Naive B cell (primary cell): Measurements from ENCODE around the gene NLRC5. TPM values are rescaled to one million over a fixed set of nuclear protein-coding genes. Genes with fewer than 3 reads are reported as not detected.

Source experiments
- ATAC-seq, 2 donors: fragments of 150-1000 bp; cut with Tn5 transposase; 2 replicates each; pipeline ENCODE4 v1.10.0; 2021; ENCODE audit warnings: low read depth in 2 of 2, mild to moderate bottlenecking in 2 of 2, moderate library complexity in 2 of 2
- DNase-seq: peaks from one replicate; pipeline ENCODE4 v3.0.0; 2022
- H3K27ac Mint-ChIP-seq, 6 donors: one replicate each; pipeline ENCODE4 v1.8.0; 2020 to 2022; ENCODE audit warnings: mild to moderate bottlenecking in 6 of 6, mixed read lengths in 6 of 6, moderate library complexity in 5 of 6, inconsistent platforms in 2 of 6
- H3K27me3 Mint-ChIP-seq, 3 donors: one replicate each; pipeline ENCODE4 v1.8.0; 2021 to 2022; ENCODE audit warnings: mixed read lengths in 3 of 3, mild to moderate bottlenecking in 1 of 3
- H3K36me3 Mint-ChIP-seq, 2 donors: one replicate each; pipeline ENCODE4 v1.8.0; 2020 to 2022; ENCODE audit warnings: mixed read lengths in 2 of 2, inconsistent platforms in 1 of 2, mild to moderate bottlenecking in 1 of 2
- H3K4me1 Mint-ChIP-seq, 3 donors: one replicate each; pipeline ENCODE4 v1.8.0; 2020 to 2022; ENCODE audit warnings: mixed read lengths in 3 of 3, inconsistent platforms in 1 of 3, mild to moderate bottlenecking in 1 of 3, moderate library complexity in 1 of 3
- H3K4me3 Mint-ChIP-seq, 8 donors: one replicate each; pipeline ENCODE4 v1.8.0; 2020 to 2022; ENCODE audit warnings: mild to moderate bottlenecking in 8 of 8, mixed read lengths in 8 of 8, moderate library complexity in 8 of 8, inconsistent platforms in 2 of 8
- H3K9me3 Mint-ChIP-seq, 7 donors: one replicate each; pipeline ENCODE4 v1.8.0; 2020 to 2022; ENCODE audit warnings: mixed read lengths in 7 of 7, mild to moderate bottlenecking in 5 of 7, inconsistent platforms in 2 of 7, moderate library complexity in 1 of 7
- polyA plus RNA-seq, 6 donors: library from polyadenylated mRNA; unstranded; fragments of 300-500 nt; fragmentation: Illumina TruSeq; gene quantifications; one replicate each; pipeline ENCODE4 v1.2.3, GENCODE V29; 2021; ENCODE audit warnings: low read depth in 6 of 6

The NLRC5 gene
- polyA plus RNA-seq, 6 donors from 2014 or later = 2.9 to 42.9 (median 29.9) TPM

- ATAC-seq (no peak), DNase-seq (no peak)
- Mint-ChIP-seq H3K36me3 (peaks cover 0 to 6% of the 10 kb centered on the region in 2 donors), H3K4me3 (peak overlapping the region in 6 of 8 donors; percentile 51 to 86 (median 67)), H3K27me3 (no peaks in the 10 kb centered on the region), H3K4me1 (peaks cover 28 to 48% (median 43%) of the 10 kb centered on the region in 3 donors), H3K27ac (peak overlapping the region; percentile 77 to 99 (median 94)), H3K9me3 (no peaks in the 10 kb centered on the region)
Measured at GRCh38 chr16:56950455-56950854, 38.9 kb upstream of the NLRC5 start.

- Mint-ChIP-seq H3K4me3 (peak overlapping the region; percentile 25 to 86 (median 68)), H3K9me3 (no peaks in the 10 kb centered on the region), H3K36me3 (peaks cover 0 to 6% of the 10 kb centered on the region in 2 donors), H3K27me3 (no peaks in the 10 kb centered on the region), H3K4me1 (peaks cover 28 to 48% (median 43%) of the 10 kb centered on the region in 3 donors), H3K27ac (peak overlapping the region; percentile 80 to 99 (median 96))
- DNase-seq = peak; percentile 90
- ATAC-seq = peak; percentile 95 to 96
Measured at GRCh38 chr16:56950881-56951771, 38.2 kb upstream of the NLRC5 start.

GRCh38 chr16:56953006-56953405, 36.4 kb upstream of the NLRC5 start:
- H3K4me3 Mint-ChIP-seq = no peak overlapping the region
- peak overlapping the region in 3 of 6 donors; percentile 55 to 80 (median 64) for H3K27ac Mint-ChIP-seq
- H3K27me3 Mint-ChIP-seq = no peaks in the 10 kb centered on the region
- no peaks in the 10 kb centered on the region for H3K36me3 Mint-ChIP-seq
- H3K4me1 Mint-ChIP-seq = peaks cover 22 to 39% (median 36%) of the 10 kb centered on the region in 3 donors
- ATAC-seq = no peak
- no peak for DNase-seq
- H3K9me3 Mint-ChIP-seq = no peaks in the 10 kb centered on the region

GRCh38 chr16:56956076-56956475, 33.3 kb upstream of the NLRC5 start:
- Mint-ChIP-seq H3K27me3 (no peaks in the 10 kb centered on the region), H3K4me1 (peaks cover 7 to 19% (median 18%) of the 10 kb centered on the region in 3 donors), H3K4me3 (no peak overlapping the region), H3K36me3 (no peaks in the 10 kb centered on the region), H3K9me3 (no peaks in the 10 kb centered on the region), H3K27ac (peak overlapping the region in 1 of 6 donors; percentile 72)
- ATAC-seq (no peak), DNase-seq (no peak)

GRCh38 chr16:56956756-56957155, 32.6 kb upstream of the NLRC5 start:
- Mint-ChIP-seq H3K36me3 (no peaks in the 10 kb centered on the region), H3K27ac (peak overlapping the region in 1 of 6 donors; percentile 72), H3K9me3 (no peaks in the 10 kb centered on the region), H3K4me3 (no peak overlapping the region), H3K27me3 (no peaks in the 10 kb centered on the region), H3K4me1 (peaks cover under 1 to 12% (median 12%) of the 10 kb centered on the region in 3 donors)
- DNase-seq (no peak), ATAC-seq (peak in 1 of 2 donors; percentile 27)

GRCh38 chr16:56960681-56961281, 28.6 kb upstream of the NLRC5 start:
- DNase-seq (no peak), ATAC-seq (no peak)
- no peak overlapping the region for H3K4me3 Mint-ChIP-seq
- peak overlapping the region in 2 of 6 donors; percentile 30 to 47 for H3K27ac Mint-ChIP-seq
- no peaks in the 10 kb centered on the region for H3K9me3 Mint-ChIP-seq
- H3K36me3 Mint-ChIP-seq = no peaks in the 10 kb centered on the region
- H3K4me1 Mint-ChIP-seq = peaks cover 14 to 16% (median 16%) of the 10 kb centered on the region in 3 donors
- no peaks in the 10 kb centered on the region for H3K27me3 Mint-ChIP-seq

GRCh38 chr16:56961386-56961785, 28.0 kb upstream of the NLRC5 start:
- Mint-ChIP-seq H3K9me3 (no peaks in the 10 kb centered on the region), H3K4me1 (peaks cover 17 to 21% (median 20%) of the 10 kb centered on the region in 3 donors), H3K27ac (peak overlapping the region in 1 of 6 donors; percentile 47), H3K36me3 (no peaks in the 10 kb centered on the region), H3K4me3 (peak overlapping the region in 1 of 8 donors; percentile 41), H3K27me3 (no peaks in the 10 kb centered on the region)
- no peak for ATAC-seq
- DNase-seq = no peak

- Mint-ChIP-seq H3K27me3 (no peaks in the 10 kb centered on the region), H3K36me3 (no peaks in the 10 kb centered on the region)
Measured at GRCh38 chr16:56961851-56962281, 27.5 kb upstream of the NLRC5 start, which contains the start of gene CETP. TSS of gene CETP (plus strand) at chr16:56961950. CDS start at chr16:56961980, 30 bp downstream.

GRCh38 chr16:56964243-56965148, 24.9 kb upstream of the NLRC5 start:
- Mint-ChIP-seq H3K27me3 (no peaks in the 10 kb centered on the region), H3K27ac (peak overlapping the region; percentile 4 to 92 (median 84)), H3K4me3 (peak overlapping the region in 6 of 8 donors; percentile 15 to 74 (median 28)), H3K9me3 (no peaks in the 10 kb centered on the region), H3K4me1 (peaks cover 20 to 23% (median 23%) of the 10 kb centered on the region in 3 donors), H3K36me3 (no peaks in the 10 kb centered on the region)
- DNase-seq (peak; percentile 89), ATAC-seq (peak; percentile 82 to 91)

More at GRCh38 chr16:56961851-56962281, 27.5 kb upstream of the NLRC5 start, which contains the start of gene CETP:
- Mint-ChIP-seq H3K4me3 (peak within 1 kb of the TSS in 1 of 8 donors; percentile 41), H3K4me1 (peaks cover 17 to 23% (median 20%) of the 10 kb centered on the region in 3 donors), H3K27ac (peak within 1 kb of the TSS in 2 of 6 donors; percentile 30 to 47), H3K9me3 (no peaks in the 10 kb centered on the region)
- DNase-seq = no peak
- ATAC-seq = no peak

- Mint-ChIP-seq H3K4me3 (peak overlapping the region in 5 of 8 donors; percentile 9 to 62 (median 36)), H3K4me1 (peaks cover 20 to 23% (median 23%) of the 10 kb centered on the region in 3 donors), H3K9me3 (no peaks in the 10 kb centered on the region), H3K27ac (peak overlapping the region; percentile 61 to 92 (median 84)), H3K27me3 (no peaks in the 10 kb centered on the region), H3K36me3 (no peaks in the 10 kb centered on the region)
- ATAC-seq = peak; percentile 46 to 57
- no peak for DNase-seq
Measured at GRCh38 chr16:56965149-56966092, 23.9 kb upstream of the NLRC5 start.

- H3K27ac Mint-ChIP-seq = peak overlapping the region in 5 of 6 donors; percentile 61 to 92 (median 84)
- ATAC-seq = no peak
Measured at GRCh38 chr16:56966093-56966475, 23.3 kb upstream of the NLRC5 start.

GRCh38 chr16:56967733-56968132, 21.6 kb upstream of the NLRC5 start:
- H3K9me3 Mint-ChIP-seq = no peaks in the 10 kb centered on the region
- DNase-seq (no peak), ATAC-seq (no peak)
- peak overlapping the region in 1 of 6 donors; percentile 23 for H3K27ac Mint-ChIP-seq
- H3K36me3 Mint-ChIP-seq = no peaks in the 10 kb centered on the region
- no peak overlapping the region for H3K4me3 Mint-ChIP-seq
- no peaks in the 10 kb centered on the region for H3K27me3 Mint-ChIP-seq
- H3K4me1 Mint-ChIP-seq = peaks cover 34 to 46% (median 39%) of the 10 kb centered on the region in 3 donors

More at GRCh38 chr16:56966093-56966475, 23.3 kb upstream of the NLRC5 start:
- DNase-seq = no peak
- Mint-ChIP-seq H3K4me3 (peak overlapping the region in 3 of 8 donors; percentile 5 to 62 (median 43)), H3K9me3 (no peaks in the 10 kb centered on the region), H3K36me3 (no peaks in the 10 kb centered on the region), H3K27me3 (no peaks in the 10 kb centered on the region), H3K4me1 (peaks cover 24 to 30% (median 26%) of the 10 kb centered on the region in 3 donors)
